Activated CD8-positive, alpha-beta memory T cell treated with anti-CD3 and anti-CD28 coated beads for 36 hours (primary cell): ENCODE results near the gene ANGPT4. TPM values are rescaled to one million over a fixed set of nuclear protein-coding genes. Genes with fewer than 3 reads are reported as not detected.

Source experiments
- CTCF ChIA-PET: fragments of 350-600 bp; sonication (Branson Sonifier 250); formaldehyde crosslinking; loops from one replicate; lab custom pipeline; 2021; ENCODE audit warnings: antibody characterized with exemption; lab: Charles Lee
- POLR2A ChIA-PET: fragments of 350-600 bp; sonication (Branson Sonifier 250); formaldehyde crosslinking; loops from one replicate; lab custom pipeline; 2021; ENCODE audit warnings: antibody characterized with exemption; lab: Charles Lee
- total RNA-seq, 2 experiments: library from RNA; stranded (reverse); gene quantifications; one replicate each; pipeline ENCODE4 v1.2.3, GENCODE V29; 2021

ANGPT4 gene, protein sequence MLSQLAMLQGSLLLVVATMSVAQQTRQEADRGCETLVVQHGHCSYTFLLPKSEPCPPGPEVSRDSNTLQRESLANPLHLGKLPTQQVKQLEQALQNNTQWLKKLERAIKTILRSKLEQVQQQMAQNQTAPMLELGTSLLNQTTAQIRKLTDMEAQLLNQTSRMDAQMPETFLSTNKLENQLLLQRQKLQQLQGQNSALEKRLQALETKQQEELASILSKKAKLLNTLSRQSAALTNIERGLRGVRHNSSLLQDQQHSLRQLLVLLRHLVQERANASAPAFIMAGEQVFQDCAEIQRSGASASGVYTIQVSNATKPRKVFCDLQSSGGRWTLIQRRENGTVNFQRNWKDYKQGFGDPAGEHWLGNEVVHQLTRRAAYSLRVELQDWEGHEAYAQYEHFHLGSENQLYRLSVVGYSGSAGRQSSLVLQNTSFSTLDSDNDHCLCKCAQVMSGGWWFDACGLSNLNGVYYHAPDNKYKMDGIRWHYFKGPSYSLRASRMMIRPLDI
- total RNA-seq: not detected

DNA sequence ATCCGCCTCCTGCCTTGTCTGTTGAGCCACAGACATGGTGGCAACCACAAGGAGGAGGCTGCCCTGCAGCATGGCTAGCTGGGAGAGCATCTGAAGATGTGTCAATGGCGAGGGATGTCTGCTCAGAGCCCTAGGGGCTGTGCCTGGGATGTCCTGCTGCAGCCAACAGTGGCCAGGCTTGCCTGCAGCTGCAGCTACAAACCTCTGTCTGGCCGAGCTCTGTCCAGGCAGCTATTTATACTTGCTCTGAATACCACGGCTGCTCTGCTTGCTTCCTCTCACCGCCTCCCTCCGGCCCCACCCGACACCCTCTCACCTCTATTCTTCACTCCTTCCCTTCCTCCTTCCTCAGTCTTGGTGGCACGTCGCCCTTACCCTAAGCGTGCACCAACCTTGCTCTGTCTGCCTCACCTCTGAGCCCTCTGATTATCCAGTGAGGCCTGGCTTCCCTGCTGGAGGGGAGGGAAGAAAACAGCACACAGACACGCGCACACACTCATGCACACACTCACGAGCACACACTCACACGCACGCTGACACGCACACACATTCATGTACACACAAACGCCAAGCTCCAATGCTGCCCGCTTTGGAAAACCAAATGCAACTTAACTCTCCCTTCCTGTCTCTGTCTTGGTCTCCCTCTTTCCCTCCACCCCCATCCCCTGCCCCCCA is at the start of gene ANGPT4:
TSS of gene ANGPT4 (minus strand) at position 210 of the 675 bp plus-strand sequence. CDS start at position 90, 120 bp downstream.
- POLR2A ChIA-PET: no interaction called here
- CTCF ChIA-PET: no interaction called here

DNA sequence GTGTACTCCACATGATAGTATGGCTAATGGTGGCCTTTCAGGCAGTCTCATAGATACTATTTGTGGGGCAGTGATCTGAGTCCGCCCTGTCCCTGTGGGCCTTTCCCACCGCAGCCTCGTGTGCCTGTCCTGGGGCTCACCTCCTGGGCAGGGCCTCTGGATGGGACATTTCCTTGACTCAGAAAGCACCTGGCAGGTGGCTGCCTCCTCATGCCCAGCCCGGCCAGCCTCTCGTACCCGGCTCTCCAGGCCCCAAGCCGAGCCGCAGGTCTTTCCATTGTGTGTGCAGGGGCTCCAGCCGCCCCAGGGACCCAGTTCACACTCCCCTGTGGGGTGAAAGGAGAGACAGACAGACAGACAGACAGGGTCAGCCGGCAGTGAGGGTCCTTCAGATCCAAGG is 47.7 kb upstream of the ANGPT4 start:
- ChIA-PET CTCF (no interaction called here), POLR2A (no interaction called here)

DNA sequence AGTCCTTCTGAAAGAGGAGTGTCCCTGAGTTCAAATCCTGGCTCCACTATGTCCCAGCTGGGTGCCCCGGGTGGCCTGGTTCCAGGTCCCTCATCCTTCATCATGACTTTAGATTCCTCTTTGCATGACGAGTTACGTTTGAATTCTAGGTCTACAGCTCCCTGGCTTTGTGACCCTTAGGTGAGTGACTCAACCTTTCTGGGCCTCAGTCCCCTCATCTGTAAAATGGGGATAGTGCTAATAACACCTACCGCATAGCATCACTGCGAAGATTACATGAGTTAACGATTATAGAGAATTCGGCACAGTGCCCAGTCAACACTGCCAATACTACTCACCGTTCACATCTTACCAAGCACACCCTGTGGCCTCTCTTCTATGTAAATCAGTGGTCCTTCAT is 46.5 kb upstream of the ANGPT4 start:
- CTCF ChIA-PET: no interaction called here
- POLR2A ChIA-PET: no interaction called here

DNA sequence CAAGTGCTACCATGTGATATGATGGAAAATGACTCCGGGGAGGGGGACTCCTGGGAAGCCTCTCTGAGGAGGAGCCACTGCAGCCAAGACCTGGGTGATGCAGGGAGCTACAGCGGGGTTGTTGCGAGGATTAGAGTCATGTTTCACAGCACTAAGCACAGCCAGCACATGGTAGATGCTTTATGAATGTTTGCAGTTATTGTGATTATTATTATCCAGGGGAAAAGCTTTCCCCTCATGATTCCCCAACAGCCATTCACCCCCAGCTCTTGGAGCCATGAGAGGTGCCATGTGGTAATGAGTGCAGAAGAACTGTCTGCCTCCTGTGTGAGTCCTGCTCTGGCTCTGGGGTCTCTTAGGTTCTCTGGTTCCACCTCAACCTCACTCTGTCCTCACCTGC is 46.1 kb upstream of the ANGPT4 start:
- CTCF ChIA-PET: no interaction called here
- POLR2A ChIA-PET: no interaction called here

GRCh38 chr20:961768-962167 is 45.6 kb upstream of the ANGPT4 start:
- CTCF ChIA-PET: no interaction called here
- POLR2A ChIA-PET: no interaction called here

DNA sequence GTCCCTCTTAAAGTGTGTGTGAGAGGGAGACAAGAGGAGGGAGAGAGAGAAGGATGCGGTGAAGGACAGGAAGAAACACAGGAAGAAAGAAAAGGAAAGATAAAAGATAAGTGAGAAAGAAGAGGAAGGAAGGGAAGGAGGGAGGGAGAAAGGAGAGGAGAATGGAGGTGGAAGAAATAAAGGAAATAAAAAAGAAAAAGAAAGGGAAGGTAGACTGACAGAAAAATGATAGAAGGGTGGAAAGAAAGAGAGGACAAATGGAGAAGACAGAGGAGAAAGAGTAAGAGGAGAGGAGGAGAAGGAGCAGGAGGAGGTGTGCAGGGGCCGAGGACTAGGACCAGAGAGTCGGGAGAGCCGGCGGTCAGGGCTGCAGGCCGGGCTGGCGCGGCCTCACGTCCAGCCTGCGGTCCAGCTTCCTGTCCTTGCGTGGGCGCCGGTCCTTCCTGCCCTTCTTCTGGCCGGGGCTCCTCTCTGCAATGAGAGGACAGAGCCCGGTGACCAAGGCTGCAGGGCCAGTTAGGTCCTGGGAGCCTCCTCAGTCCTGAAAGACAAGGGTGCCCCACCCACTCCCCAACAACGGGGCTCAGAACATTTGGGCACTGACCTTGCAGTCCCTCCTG is 44.0 kb upstream of the ANGPT4 start:
- POLR2A ChIA-PET: no interaction called here
- CTCF ChIA-PET: interaction anchor here (1.4 kb wide), 1 partner anchor 141 kb away, joined by 10 read pairs; no protein-coding TSS in a partner anchor

- POLR2A ChIA-PET: no interaction called here
- CTCF ChIA-PET: interaction anchor here (1.4 to 6.2 kb wide), 2 partner anchors 140 to 141 kb away, joined by 10 to 107 read pairs; no protein-coding TSS in a partner anchor
Observed at GRCh38 chr20:958936-959815, 43.0 kb upstream of the ANGPT4 start.

DNA sequence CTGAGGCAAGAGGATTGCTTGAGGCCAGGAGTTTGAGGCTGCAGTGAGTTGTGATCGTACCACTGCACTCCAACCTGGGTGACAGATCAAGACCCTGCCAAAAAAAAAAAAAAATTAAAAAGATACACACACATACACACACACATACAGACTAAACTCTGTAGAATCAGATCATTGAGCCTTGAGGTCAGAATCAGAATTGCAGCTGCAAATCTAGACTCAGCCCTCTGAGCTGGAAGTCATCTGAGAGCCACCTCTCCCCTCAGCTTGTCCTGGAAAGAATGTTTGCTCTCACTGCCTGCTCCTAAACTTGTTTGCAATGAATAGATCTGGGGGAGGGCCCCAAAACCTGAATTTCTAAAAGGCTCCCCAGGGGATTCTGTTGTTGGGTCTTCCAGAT is 41.4 kb upstream of the ANGPT4 start:
- ChIA-PET CTCF (interaction anchor here (1.1 to 6.2 kb wide), 6 partner anchors 9 to 148 kb away, joined by 3 to 107 read pairs (median 5); partner anchors contain the start of gene FAM110A), POLR2A (no interaction called here)

DNA sequence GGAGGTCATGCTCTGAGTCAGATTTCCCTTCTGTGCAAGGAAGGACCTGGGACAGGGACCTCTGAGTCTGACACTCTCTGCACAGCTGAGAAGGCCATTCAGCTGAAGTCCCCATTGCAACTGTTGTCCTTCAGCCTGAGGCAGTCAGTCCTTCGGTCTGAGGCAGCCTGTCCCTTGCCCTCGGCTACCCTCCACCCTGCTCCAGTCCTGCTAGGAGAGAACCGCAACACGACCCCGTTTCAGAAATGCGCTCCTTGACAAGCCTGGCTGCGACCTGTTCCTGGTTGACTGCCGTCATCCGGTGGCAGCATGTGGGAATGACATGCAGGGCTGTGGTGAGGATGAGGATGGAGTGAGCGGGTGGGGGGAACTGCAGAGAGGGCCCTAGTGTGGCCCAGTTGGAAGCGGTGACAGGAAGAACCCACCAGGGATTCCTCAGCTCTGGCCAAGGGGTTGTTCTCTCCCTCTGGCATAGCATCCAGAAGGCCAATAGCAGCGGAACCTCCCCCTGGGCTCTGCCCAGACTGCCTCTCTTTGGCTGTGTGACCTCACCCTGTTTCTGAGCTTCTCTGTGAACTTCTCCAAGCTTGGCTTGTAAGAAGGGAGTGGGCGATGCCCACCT is 40.3 kb upstream of the ANGPT4 start:
- ChIA-PET CTCF (interaction anchor here (0.7 to 6.2 kb wide), 22 partner anchors 10 to 436 kb away, joined by 3 to 107 read pairs (median 4); no protein-coding TSS in a partner anchor), POLR2A (no interaction called here)

DNA sequence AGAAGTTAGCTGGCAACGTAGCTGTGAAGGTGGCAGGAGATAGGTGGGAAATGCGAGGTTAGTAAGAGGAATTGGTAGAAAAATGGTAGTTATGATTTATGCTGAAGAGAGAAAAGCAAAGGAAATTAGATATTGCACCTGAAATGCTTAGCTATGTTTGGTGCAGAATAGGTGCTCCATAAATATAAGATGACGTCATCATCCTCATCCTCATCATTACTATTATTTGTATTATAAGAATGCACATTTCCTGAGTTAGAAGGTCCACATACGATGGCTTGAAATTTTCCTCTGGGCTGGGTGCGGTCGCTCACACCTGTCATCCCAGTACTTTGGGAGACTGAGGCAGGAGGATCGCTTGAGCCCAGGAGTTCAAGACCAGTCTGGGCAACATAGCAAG is 39.5 kb upstream of the ANGPT4 start:
- CTCF ChIA-PET: interaction anchor here (0.6 to 6.2 kb wide), 16 partner anchors 10 to 436 kb away, joined by 3 to 107 read pairs (median 4); no protein-coding TSS in a partner anchor
- POLR2A ChIA-PET: no interaction called here

DNA sequence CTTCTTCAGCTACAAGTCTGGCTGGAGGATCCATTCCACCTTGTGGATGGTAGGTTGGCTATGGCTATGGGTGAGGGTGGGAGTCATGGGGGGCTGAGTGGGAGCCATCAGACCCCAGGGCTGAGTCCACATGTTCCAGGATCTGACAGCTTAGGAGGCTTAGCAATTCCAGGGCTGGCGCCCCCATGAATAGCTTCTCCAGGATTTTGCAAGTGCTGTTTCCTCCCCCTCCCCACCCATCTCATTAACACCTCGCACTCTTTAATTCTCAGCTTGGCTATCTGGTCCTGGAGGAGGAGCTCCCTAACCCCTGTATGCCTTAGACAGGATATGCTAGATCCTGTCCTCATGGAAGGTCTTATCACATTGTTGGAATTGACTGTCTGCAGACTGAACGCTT is 39.0 kb upstream of the ANGPT4 start:
- ChIA-PET POLR2A (no interaction called here), CTCF (interaction anchor here (1.1 to 6.2 kb wide), 6 partner anchors 9 to 156 kb away, joined by 3 to 107 read pairs (median 10); no protein-coding TSS in a partner anchor)

- CTCF ChIA-PET: interaction anchor here (0.7 to 6.2 kb wide), 2 partner anchors 135 to 206 kb away, joined by 4 to 107 read pairs; no protein-coding TSS in a partner anchor
Observed at GRCh38 chr20:953742-954141, 37.6 kb upstream of the ANGPT4 start.

DNA sequence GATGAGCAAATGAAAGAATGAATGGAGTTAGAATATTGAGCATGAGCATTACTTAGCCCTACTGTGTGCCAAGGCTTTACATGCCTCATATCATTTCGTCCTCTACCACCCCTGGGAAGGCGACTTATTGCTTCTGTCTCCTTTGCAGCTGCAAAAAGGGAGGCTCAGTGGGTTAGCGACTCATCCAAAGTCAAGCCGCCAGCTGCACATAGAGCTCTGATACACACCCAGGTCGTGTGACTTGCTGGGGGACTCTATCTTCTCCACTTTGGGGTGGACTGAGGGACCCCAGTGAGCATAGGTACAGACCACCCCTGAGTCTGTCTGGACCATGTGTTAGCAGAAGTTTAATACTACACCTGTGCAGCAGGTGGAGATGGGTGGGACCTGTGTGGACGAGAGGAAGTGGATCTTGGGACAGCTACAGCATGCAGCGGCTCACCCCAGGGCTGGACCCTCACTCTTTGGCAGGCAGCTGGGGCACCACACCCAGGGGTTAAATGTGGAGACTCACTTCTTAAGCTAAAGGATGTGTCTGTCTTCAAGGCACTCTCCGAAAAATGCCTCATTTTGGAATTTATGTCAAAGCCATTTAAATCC is 36.2 kb upstream of the ANGPT4 start:
- ChIA-PET POLR2A (no interaction called here), CTCF (no interaction called here)

More at GRCh38 chr20:953742-954141, 37.6 kb upstream of the ANGPT4 start:
- POLR2A ChIA-PET: no interaction called here

DNA sequence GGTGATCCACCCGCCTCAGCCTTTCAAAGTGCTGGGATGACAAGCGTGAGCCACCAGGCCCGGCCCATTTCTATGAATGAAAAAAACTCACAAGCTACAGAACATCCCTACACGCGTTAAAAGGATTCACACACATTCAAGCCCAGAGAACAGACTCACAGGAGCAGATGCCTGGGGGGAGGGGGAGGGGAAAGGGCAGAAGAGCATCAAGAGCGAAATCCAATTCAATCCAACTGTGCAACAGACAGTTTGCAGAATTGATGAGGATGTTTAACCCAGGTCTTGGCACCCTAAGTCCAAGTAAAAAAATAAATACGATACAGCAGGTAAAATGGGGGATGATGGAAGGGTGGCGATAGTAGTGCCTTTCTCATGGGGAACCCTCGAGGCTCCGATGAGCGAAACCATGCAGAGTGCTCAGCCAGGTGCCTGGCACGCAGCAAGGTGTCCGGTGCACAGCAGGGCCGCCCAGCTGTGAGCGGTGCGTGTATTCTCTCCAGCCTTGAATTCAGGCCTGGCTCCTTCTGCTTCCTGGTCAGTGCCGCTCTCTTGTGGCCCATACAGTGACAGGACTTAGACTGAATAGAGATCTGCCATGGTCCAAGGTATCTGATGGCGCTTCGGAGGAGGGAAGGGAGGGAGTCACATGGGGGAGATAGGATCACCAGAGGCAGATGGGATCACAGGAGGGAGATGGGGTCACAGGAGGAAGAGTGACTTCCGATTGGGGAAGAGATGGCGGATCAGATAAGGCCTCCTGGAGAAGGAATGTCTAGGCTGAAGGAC is 35.4 kb upstream of the ANGPT4 start:
- ChIA-PET CTCF (no interaction called here), POLR2A (no interaction called here)

- CTCF ChIA-PET: no interaction called here
- POLR2A ChIA-PET: no interaction called here
Observed at GRCh38 chr20:949717-950116, 33.6 kb upstream of the ANGPT4 start.

GRCh38 chr20:946826-947225 is 30.7 kb upstream of the ANGPT4 start:
- ChIA-PET POLR2A (no interaction called here), CTCF (interaction anchor here (2.7 kb wide), 1 partner anchor 9 kb away, joined by 12 read pairs; no protein-coding TSS in a partner anchor)

- CTCF ChIA-PET: interaction anchor here (0.8 to 2.7 kb wide), 2 partner anchors 10 to 129 kb away, joined by 4 to 12 read pairs; no protein-coding TSS in a partner anchor
- POLR2A ChIA-PET: no interaction called here
Observed at GRCh38 chr20:945841-946240, 29.7 kb upstream of the ANGPT4 start.
